Mucosa of stomach (tissue), 1 donor: ENCODE data around the gene TGFBR3.

Experiments
- H3K27me3 ChIP-seq: one replicate; pipeline ENCODE4 v1.7.0; 2013; ENCODE audit warnings: mild to moderate bottlenecking, low read length; ENCODE audit not compliant: control insufficient read depth, insufficient read depth
- H3K36me3 ChIP-seq: one replicate; pipeline ENCODE4 v1.7.0; 2013; ENCODE audit warnings: low read length; ENCODE audit not compliant: control insufficient read depth, insufficient read depth
- H3K4me1 ChIP-seq: one replicate; pipeline ENCODE4 v1.7.0; 2013; ENCODE audit warnings: mild to moderate bottlenecking, low read length; ENCODE audit not compliant: control insufficient read depth, insufficient read depth
- H3K4me3 ChIP-seq: one replicate; pipeline ENCODE4 v1.7.0; 2013; ENCODE audit warnings: low read length
- H3K9ac ChIP-seq: one replicate; pipeline ENCODE4 v1.7.0; 2013; ENCODE audit warnings: mild to moderate bottlenecking, low read length, moderate library complexity
- H3K9me3 ChIP-seq: one replicate; pipeline ENCODE4 v1.7.0; 2013; ENCODE audit warnings: mild to moderate bottlenecking, low read length, moderate library complexity; ENCODE audit not compliant: control insufficient read depth
- donor health status: Pancreatic carcinoma.

Gene TGFBR3

DNA sequence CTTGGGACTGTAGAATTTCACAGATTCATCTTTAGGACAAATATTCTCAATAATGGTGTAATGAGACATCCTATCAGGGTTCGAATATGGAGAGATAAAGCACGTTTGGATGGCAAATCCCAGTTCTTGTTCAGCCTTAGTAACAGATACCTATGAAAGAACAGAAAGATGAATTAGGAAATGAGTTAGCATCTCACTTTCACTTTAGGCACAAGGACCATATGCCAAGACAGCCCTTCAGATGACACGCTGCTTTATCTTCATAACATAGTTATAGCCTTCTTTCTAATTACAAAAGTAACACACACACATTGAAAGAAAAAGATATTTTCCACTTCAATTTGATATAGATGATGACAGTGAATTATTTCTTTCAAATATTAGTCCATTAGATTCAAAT is 173.6 kb downstream of the TGFBR3 start:
- Histone ChIP-seq H3K9me3 (no peaks in the 10 kb centered on the region), H3K9ac (no peak overlapping the region), H3K4me1 (no peaks in the 10 kb centered on the region), H3K4me3 (no peak overlapping the region), H3K36me3 (no peaks in the 10 kb centered on the region), H3K27me3 (no peaks in the 10 kb centered on the region)

DNA sequence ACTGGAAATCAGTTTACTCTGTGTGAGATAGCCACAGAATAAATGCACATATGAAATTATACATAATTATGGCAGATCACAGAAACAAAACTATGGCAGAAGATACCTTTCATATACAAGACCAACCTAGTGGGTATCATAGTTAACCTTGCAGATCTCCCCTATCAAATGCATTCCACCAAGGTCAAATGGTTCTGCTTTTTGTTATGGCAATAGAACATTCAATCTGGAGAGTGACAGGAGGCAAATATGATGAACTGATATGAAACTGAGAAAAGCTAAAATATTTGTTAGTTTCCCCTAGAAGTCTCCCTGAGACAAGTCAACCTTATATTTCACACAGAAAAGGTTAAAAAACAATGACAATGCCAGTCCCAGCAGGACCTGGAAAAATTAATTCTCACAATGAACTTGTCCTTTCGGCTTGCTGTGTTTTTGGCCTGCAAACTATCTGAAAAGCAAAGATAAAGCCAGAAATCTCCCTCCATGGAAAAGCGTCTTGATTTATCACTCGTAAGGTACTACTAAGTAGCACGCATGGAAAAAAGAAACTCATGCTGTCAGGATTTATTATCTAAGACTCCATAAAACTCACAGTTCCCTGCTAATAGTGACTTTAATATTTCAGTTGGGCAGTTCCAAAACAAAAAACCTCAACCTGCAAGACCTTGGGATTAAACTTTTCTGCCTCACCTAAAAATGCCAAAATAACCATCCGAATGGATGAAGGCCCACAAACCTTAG is 174.3 kb downstream of the TGFBR3 start:
- no peak overlapping the region for H3K9ac ChIP-seq
- no peaks in the 10 kb centered on the region for H3K9me3 ChIP-seq
- no peaks in the 10 kb centered on the region for H3K27me3 ChIP-seq
- H3K4me1 ChIP-seq, result no peaks in the 10 kb centered on the region
- no peaks in the 10 kb centered on the region for H3K36me3 ChIP-seq
- H3K4me3 ChIP-seq, result no peak overlapping the region

DNA sequence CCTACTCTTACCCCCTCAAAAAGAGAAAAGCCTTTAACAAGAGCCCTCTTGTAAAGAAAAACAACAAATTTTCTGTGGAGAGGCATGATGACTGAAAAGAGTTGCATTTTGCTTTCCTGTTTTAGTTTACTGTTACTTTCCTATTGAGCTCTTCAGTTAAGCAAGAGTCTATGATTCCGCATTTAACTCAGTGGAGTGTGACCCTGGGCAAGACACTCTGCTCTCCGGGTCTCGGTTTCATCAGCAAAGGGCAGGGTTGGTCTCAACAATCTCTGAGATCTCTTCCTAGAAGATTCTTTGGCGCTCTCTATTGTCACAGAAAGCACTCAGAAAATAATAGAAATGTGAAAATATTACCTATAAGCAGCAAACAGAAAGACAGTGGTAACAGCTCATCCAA is 175.7 kb downstream of the TGFBR3 start:
- Histone ChIP-seq H3K4me1 (no peaks in the 10 kb centered on the region), H3K9ac (no peak overlapping the region), H3K9me3 (no peaks in the 10 kb centered on the region), H3K4me3 (no peak overlapping the region), H3K36me3 (no peaks in the 10 kb centered on the region), H3K27me3 (no peaks in the 10 kb centered on the region)

DNA sequence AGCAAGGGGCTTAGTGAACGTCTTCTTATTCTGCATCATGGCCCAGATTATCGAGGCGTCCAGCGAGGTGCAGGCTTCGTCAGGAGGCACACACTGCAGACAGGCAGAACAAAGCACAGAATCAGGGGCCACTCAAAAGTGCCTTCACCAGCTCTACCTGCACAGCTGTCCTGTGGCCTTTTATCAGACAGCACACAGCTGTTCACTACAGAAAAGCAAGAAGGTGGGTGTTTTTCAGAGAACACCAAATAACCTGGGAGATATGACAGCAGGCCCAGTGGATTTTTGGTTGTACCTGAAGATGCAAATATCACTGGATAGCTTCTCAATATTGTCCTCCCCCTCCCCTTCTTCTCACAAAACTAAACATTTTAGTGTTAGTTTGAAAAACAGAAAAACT is 177.3 kb downstream of the TGFBR3 start:
- Histone ChIP-seq H3K9me3 (no peaks in the 10 kb centered on the region), H3K4me3 (no peak overlapping the region), H3K27me3 (no peaks in the 10 kb centered on the region), H3K4me1 (no peaks in the 10 kb centered on the region), H3K9ac (no peak overlapping the region), H3K36me3 (no peaks in the 10 kb centered on the region)

DNA sequence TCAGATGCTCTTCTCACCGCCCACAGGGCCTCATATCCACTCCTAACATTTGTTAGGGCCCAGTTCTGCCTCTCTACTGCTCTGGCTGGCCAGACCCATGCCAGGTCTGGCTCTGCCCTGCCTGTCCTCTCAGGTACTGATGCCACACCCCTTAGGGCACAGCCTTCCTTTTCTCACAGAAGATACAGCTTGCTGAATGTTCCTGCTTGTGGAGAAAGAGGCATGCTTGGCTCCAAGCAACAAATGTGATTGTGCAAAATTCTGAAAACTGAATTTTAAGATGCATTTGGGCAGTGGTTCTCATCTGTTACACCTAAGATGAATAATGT is 178.1 kb downstream of the TGFBR3 start:
- H3K4me1 ChIP-seq, result no peaks in the 10 kb centered on the region
- H3K27me3 ChIP-seq, result no peaks in the 10 kb centered on the region
- H3K36me3 ChIP-seq, result no peaks in the 10 kb centered on the region
- no peak overlapping the region for H3K4me3 ChIP-seq
- H3K9me3 ChIP-seq, result no peaks in the 10 kb centered on the region
- no peak overlapping the region for H3K9ac ChIP-seq

DNA sequence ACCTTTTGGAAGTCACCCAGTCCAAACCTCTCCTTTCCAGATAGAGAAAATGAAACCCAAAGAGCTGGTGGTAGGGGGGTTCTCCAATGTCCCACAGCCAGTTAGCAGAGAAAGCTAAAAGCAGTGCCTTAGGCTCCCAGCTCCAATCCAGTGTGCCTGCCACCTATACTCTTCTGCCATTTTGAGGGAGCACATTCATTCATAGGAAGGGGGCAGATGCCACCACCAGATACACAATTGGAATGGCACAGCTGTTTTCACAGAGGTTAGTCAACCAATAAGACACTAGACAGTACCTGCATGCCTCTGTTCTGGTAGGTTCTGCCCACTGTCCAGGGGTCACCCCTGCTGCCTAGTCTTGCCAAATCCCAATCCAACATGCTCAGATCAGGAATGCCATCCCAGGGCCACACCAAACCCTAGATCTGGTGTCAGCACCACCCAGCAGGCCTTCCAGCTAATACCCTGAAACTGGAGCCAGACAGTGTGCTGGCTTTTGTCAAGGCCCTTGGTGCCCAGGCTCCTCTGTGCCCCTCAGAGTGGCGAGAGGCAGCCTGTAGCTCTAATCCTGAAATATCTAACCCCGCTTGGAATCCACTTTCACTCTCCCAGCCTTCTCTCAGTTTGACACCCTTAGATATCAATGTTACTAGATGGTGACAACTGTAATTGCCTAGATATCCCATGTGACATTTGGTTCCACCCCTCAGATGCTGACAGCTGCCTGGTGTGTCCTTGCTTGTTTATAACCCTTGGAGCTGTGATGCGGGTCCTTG is 178.6 kb downstream of the TGFBR3 start:
- H3K36me3 ChIP-seq, result no peaks in the 10 kb centered on the region
- no peak overlapping the region for H3K4me3 ChIP-seq
- no peaks in the 10 kb centered on the region for H3K4me1 ChIP-seq
- no peak overlapping the region for H3K9ac ChIP-seq
- no peaks in the 10 kb centered on the region for H3K9me3 ChIP-seq
- H3K27me3 ChIP-seq, result no peaks in the 10 kb centered on the region

DNA sequence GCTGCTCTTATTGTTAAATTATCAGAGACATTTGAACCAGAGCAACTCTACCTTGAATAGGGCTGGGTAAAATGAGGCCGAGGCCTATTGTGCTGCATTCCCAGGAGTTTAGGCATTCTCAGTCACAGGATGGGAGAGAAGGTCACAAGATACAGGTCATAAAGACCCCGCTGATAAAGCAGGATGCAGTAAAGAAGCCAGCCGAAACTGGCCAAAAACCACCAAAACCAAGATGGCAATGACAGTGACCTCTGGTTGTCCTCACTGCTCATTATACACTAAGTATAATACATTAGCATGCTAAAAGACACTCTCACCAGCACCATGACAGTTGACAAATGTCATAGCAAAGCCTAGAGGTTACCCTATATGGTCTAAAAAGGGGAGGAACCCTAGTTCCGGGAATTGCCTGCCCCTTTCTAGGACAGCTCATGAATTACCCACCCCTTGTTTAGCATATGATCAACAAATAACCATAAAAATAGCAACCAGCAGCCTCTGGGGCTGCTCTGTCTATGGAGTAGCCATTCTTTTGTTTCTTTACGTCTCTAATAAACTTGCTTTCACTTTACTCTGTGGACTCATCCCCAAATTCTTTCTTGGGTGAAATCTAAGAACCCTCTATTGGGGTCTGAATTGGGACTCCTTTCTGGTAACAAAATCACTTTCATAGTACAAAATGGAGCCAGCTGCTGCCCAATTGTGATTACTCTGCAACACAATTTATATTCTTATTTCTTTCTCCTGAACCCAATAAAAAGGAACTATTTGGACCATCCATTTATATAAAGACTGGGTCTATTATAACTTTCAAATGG is 179.6 kb downstream of the TGFBR3 start:
- Histone ChIP-seq H3K36me3 (no peaks in the 10 kb centered on the region), H3K9me3 (no peaks in the 10 kb centered on the region), H3K9ac (no peak overlapping the region), H3K27me3 (no peaks in the 10 kb centered on the region), H3K4me1 (no peaks in the 10 kb centered on the region), H3K4me3 (no peak overlapping the region)

DNA sequence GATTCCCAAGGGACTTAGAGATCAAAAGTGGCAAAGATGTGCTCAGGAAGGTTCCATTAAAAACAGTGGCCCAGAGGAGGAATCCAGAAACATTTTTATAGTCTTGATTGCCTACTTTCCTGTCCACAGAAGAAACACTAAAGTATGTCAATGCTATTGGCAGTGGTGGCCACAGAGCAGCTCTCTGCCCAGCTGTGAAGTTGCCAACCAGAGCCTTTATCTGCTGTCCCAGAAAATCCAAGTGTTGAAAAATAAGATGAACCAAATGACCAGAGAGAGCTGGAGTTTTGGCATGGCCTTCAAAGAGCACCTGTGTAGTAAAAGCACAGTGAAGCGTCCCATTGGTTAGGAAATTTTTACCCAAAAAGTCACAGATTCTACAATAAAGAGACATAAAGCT is 181.2 kb downstream of the TGFBR3 start:
- no peaks in the 10 kb centered on the region for H3K9me3 ChIP-seq
- H3K4me3 ChIP-seq, result no peak overlapping the region
- no peaks in the 10 kb centered on the region for H3K4me1 ChIP-seq
- H3K27me3 ChIP-seq, result no peaks in the 10 kb centered on the region
- H3K36me3 ChIP-seq, result no peaks in the 10 kb centered on the region
- no peak overlapping the region for H3K9ac ChIP-seq

DNA sequence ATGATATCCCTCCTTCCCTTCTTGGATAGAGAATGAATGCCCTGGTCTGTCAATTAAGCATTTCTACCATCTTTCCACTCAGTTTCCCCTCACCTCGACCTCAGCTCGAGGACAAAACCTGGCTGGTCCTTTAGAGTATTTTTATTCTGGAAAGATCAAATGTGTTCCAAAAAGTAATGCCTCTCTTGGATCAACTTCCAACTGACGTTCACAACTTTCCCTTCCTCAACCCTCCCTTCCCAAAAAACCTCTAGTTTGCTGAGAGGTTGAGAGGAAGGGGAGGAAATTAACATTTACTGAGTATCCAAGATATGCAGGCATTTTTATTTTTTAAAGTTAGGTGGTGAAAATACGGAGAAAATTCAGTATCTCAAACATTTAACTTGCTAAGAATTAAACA is 182.9 kb downstream of the TGFBR3 start:
- no peaks in the 10 kb centered on the region for H3K36me3 ChIP-seq
- no peak overlapping the region for H3K4me3 ChIP-seq
- no peak overlapping the region for H3K9ac ChIP-seq
- H3K4me1 ChIP-seq, result no peaks in the 10 kb centered on the region
- H3K9me3 ChIP-seq, result no peaks in the 10 kb centered on the region
- no peaks in the 10 kb centered on the region for H3K27me3 ChIP-seq

DNA sequence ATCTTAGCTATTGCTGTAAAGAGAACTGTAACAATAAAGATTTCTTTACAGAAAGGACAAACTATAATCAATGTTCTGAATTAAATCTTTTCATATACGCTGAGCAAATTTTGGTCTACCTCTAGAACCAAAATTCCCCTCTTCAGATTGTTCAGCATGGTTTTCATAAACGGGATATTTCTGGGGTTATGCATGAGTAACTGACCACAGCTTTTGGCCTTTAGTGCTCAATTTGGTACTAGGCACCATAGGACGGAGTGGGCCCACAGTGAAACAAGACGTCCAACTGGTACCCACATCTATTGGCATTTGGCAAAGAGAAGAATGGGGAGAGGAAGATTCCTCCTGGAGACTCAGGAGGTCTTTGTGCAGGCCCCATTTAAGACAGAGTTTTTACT is 184.5 kb downstream of the TGFBR3 start:
- Histone ChIP-seq H3K4me3 (no peak overlapping the region), H3K4me1 (no peaks in the 10 kb centered on the region), H3K27me3 (no peaks in the 10 kb centered on the region), H3K9me3 (no peaks in the 10 kb centered on the region), H3K9ac (no peak overlapping the region), H3K36me3 (no peaks in the 10 kb centered on the region)

DNA sequence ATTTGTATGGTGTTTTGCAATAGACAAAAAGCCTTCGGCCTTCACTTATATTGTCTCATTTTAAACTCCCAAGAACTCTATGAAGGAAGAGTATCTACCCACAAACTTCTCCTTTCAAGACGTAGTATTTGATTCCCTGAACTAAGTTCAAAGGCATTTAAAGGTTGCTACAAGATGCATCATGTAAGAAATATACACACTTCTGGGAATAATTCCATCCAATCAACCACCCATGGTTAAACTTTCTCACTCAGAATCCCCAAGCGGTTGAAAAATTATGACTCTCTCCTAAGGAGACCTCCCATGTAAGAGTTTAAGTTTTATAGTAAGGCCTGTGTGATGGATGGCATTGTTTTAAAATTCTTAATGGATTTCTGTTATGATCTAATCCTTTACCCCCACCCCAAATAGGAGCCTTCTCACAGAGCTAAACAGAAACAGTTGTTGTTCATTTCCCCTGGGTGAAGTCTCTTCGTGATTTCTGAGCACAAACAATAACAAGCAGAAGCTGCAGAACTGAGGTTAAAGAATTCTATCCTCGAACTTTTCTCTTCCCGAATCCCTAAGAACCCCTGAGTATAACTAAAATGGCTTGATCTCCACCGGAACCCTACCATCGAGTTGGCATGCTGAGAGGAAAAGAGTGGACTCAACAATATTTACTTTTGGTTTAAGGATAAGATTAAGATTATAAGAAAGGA is 185.0 kb downstream of the TGFBR3 start:
- no peaks in the 10 kb centered on the region for H3K9me3 ChIP-seq
- no peaks in the 10 kb centered on the region for H3K4me1 ChIP-seq
- H3K4me3 ChIP-seq, result no peak overlapping the region
- no peak overlapping the region for H3K9ac ChIP-seq
- no peaks in the 10 kb centered on the region for H3K27me3 ChIP-seq
- no peaks in the 10 kb centered on the region for H3K36me3 ChIP-seq

DNA sequence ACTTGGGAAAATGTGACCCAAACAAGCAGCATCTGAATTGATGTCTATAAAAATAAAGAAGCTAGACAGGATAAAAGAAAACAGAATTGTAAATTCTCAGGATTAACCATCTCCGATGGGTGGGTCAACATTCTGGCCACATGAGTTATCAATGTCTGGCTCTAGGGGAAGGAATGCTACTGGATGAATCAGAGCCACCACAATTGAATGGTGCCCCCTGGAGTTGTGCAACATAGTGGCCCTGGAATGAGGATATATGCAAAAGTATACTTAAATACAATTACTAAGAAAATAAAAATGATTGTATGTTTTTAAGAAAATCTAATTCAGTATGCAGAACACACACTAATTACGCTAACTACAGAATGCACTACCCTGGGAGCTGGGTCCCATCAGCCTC is 185.6 kb downstream of the TGFBR3 start:
- no peaks in the 10 kb centered on the region for H3K36me3 ChIP-seq
- H3K9ac ChIP-seq, result no peak overlapping the region
- H3K4me3 ChIP-seq, result no peak overlapping the region
- no peaks in the 10 kb centered on the region for H3K4me1 ChIP-seq
- no peaks in the 10 kb centered on the region for H3K9me3 ChIP-seq
- no peaks in the 10 kb centered on the region for H3K27me3 ChIP-seq
